HEK293 (cell line): ENCODE results near the gene ERI3.

Experiments used
- GLIS1 ChIP-seq: fragments of 450-650 bp; formaldehyde crosslinking; IDR thresholded peaks from 2 replicates; pipeline ENCODE4 v1.5.1; 2016; ENCODE audit warnings: missing biosample characterization, missing genetic modification characterization
- PBX3 ChIP-seq: sonication (generic); formaldehyde crosslinking; IDR thresholded peaks from 2 replicates; pipeline ENCODE4 v1.8.1; 2022; ENCODE audit warnings: mild to moderate bottlenecking, moderate library complexity, missing genetic modification reagents
- ZBTB1 ChIP-seq: fragments of 450-650 bp; formaldehyde crosslinking; IDR thresholded peaks from 2 replicates; pipeline ENCODE4 v1.5.1; 2016; ENCODE audit warnings: missing biosample characterization, missing genetic modification characterization
- ZBTB21 ChIP-seq: fragments of 450-650 bp; formaldehyde crosslinking; IDR thresholded peaks from 2 replicates; pipeline ENCODE4 v1.5.1; 2017; ENCODE audit warnings: missing biosample characterization, missing genetic modification characterization
- ZNF138 ChIP-seq: fragments of 450-650 bp; formaldehyde crosslinking; IDR thresholded peaks from 2 replicates; pipeline ENCODE4 v1.5.1; 2016; ENCODE audit warnings: missing biosample characterization, missing genetic modification characterization, borderline replicate concordance
- ZNF175 ChIP-seq: fragments of 450-650 bp; formaldehyde crosslinking; IDR thresholded peaks from 2 replicates; pipeline ENCODE4 v1.5.1; 2016; ENCODE audit warnings: missing biosample characterization, missing genetic modification characterization
- ZNF24 ChIP-seq: fragments of 450-650 bp; formaldehyde crosslinking; IDR thresholded peaks from 2 replicates; pipeline ENCODE4 v1.5.1; 2016; ENCODE audit warnings: missing biosample characterization, missing genetic modification characterization
- ZNF76 ChIP-seq: fragments of 450-650 bp; formaldehyde crosslinking; IDR thresholded peaks from 2 replicates; pipeline ENCODE4; 2016; ENCODE audit warnings: low read depth, missing biosample characterization, missing genetic modification characterization, borderline replicate concordance
- ZNF792 ChIP-seq: fragments of 450-650 bp; formaldehyde crosslinking; IDR thresholded peaks from 2 replicates; pipeline ENCODE4 v1.5.1; 2016; ENCODE audit warnings: missing biosample characterization, missing genetic modification characterization
- TF ChIP-seq, protein P1 (sequence below): fragments of 450-650 bp; formaldehyde crosslinking; IDR thresholded peaks from 2 replicates; pipeline ENCODE4 v1.5.1; 2016; ENCODE audit warnings: missing biosample characterization, missing genetic modification characterization
- TF ChIP-seq, protein P2 (sequence below): fragments of 450-650 bp; formaldehyde crosslinking; IDR thresholded peaks from 2 replicates; pipeline ENCODE4 v1.5.1; 2016; ENCODE audit warnings: missing biosample characterization, missing genetic modification characterization

GRCh38 chr1:44390277-44390676 is 35.2 kb upstream of the ERI3 start:
- TF ChIP-seq, protein P1, sequence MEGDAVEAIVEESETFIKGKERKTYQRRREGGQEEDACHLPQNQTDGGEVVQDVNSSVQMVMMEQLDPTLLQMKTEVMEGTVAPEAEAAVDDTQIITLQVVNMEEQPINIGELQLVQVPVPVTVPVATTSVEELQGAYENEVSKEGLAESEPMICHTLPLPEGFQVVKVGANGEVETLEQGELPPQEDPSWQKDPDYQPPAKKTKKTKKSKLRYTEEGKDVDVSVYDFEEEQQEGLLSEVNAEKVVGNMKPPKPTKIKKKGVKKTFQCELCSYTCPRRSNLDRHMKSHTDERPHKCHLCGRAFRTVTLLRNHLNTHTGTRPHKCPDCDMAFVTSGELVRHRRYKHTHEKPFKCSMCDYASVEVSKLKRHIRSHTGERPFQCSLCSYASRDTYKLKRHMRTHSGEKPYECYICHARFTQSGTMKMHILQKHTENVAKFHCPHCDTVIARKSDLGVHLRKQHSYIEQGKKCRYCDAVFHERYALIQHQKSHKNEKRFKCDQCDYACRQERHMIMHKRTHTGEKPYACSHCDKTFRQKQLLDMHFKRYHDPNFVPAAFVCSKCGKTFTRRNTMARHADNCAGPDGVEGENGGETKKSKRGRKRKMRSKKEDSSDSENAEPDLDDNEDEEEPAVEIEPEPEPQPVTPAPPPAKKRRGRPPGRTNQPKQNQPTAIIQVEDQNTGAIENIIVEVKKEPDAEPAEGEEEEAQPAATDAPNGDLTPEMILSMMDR (tag by site-specific recombination), result no peak
- TF ChIP-seq ZBTB1 (tag by site-specific recombination), result no peak
- TF ChIP-seq ZNF792 (tag by site-specific recombination), result no peak
- TF ChIP-seq ZNF138 (tag by site-specific recombination), result no peak
- TF ChIP-seq, protein P2, sequence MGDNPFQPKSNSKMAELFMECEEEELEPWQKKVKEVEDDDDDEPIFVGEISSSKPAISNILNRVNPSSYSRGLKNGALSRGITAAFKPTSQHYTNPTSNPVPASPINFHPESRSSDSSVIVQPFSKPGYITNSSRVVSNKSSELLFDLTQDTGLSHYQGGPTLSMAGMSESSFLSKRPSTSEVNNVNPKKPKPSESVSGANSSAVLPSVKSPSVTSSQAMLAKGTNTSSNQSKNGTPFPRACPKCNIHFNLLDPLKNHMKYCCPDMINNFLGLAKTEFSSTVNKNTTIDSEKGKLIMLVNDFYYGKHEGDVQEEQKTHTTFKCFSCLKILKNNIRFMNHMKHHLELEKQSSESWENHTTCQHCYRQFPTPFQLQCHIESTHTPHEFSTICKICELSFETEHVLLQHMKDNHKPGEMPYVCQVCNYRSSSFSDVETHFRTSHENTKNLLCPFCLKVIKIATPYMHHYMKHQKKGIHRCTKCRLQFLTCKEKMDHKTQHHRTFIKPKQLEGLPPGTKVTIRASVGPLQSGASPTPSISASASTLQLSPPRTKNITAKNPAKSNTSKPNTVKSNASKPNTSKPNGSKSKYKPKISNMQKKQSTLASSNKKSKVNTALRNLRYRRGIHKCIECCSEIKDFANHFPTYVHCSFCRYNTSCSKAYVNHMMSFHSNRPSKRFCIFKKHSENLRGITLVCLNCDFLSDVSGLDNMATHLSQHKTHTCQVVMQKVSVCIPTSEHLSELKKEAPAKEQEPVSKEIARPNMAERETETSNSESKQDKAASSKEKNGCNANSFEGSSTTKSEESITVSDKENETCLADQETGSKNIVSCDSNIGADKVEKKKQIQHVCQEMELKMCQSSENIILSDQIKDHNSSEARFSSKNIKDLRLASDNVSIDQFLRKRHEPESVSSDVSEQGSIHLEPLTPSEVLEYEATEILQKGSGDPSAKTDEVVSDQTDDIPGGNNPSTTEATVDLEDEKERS (tag by site-specific recombination), result no peak
- TF ChIP-seq ZNF76 (tag by site-specific recombination), result no peak
- no peak for TF ChIP-seq ZNF24 (tag by site-specific recombination)
- no peak for TF ChIP-seq ZBTB21 (tag by site-specific recombination)
- TF ChIP-seq PBX3 (CRISPR knock-in tag), result no peak
- TF ChIP-seq ZNF175, result no peak
- TF ChIP-seq GLIS1 (tag by site-specific recombination), result no peak
